ENCODE results near the gene PNLDC1. TPM values are rescaled to one million over a fixed set of nuclear protein-coding genes. Genes with fewer than 3 reads are reported as not detected.
"Not testable (repeated sequence)": the region's sequence is repeated elsewhere in the genome, so short reads cannot be mapped to it uniquely, and the experiment has no call there.

Gene PNLDC1
- total and polyA plus RNA-seq, 2 of the 4 experiments (the other 2 are of a cell fraction) = not detected

DNA sequence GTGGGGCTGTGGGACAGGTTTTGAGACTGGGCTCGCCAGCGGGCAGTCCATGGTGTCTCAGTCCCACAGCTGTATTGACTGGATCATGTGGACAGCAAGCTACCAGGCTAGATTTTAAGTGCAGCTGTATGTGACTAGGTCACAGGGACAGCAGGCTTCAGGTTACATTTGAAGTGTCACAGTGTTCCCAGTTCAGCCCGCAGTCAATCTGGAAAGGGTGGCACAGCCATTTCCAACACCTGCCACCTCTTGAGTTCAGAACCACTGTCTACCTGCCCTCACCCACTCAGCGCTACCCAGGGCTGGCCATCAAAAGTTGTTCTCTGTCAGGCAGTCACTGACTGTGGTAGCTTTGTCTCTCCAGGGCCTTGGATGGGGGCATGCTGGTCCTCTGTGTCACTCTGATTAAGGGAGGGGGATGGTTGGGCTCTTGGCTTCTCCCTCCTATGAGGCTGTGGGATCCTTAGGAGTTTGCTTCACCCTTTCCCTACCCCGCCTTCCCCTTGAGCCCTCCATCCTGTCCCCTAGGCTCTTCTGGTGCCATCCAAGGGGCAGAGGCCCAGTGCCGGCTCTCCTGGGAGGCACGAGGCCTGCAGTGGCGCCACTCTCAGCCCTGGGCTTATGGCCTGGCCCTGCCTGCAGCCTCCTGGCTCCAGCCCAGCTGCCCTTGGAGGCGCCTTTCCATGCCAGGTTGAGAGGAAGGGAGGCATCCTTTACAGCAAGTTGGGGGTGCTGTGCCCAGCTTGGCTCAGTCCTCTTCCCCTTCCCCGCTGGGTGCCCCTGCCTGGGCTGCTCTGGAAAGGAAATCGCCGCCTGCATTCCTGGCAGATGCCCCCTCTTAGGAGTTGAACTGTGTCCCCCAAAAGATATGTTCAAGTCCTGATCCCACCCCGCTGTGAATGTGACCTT, 44.9 kb downstream of the PNLDC1 start:
- Histone ChIP-seq H2AFZ (replicated peaks; ENCODE audit: low read length, poor library complexity) (no peak overlapping the region), H3K23ac (ENCODE audit: low read depth, low read length) (no peak overlapping the region), H3K27ac (ENCODE audit: insufficient read depth, low read length) (no peak overlapping the region), H3K14ac (replicated peaks; ENCODE audit: low read depth, low read length) (no peak overlapping the region), H4K91ac (ENCODE audit: insufficient read depth, low read depth, low read length) (no peak overlapping the region), H2AK5ac (ENCODE audit: low read depth, low read length) (no peak overlapping the region), H4K20me1 (ENCODE audit: insufficient read depth, low read length) (no peaks in the 10 kb centered on the region), H2AK9ac (replicated peaks; ENCODE audit: low read depth, low read length, poor library complexity) (no peak overlapping the region), H3K56ac (ENCODE audit: extremely low read depth, insufficient read depth, low read length) (no peak overlapping the region), H3K79me1 (ENCODE audit: low read depth in 1 of 2, low read length in 2 of 2) (no peaks in the 10 kb centered on the region), H3K9ac (ENCODE audit: low read depth, low read length) (no peak overlapping the region), H3K36me3 (ENCODE audit: control insufficient read depth, insufficient read depth, low read length) (no peaks in the 10 kb centered on the region), H2BK15ac (ENCODE audit: low read depth, low read length) (no peak overlapping the region), H2BK120ac (ENCODE audit: low read depth, low read length) (no peak overlapping the region), H3K27me3 (ENCODE audit: control insufficient read depth, insufficient read depth, low read length) (no peaks in the 10 kb centered on the region), H2BK5ac (ENCODE audit: low read depth, low read length, poor library complexity, severe bottlenecking) (no peak overlapping the region), H3K9me3 (ENCODE audit: control insufficient read depth, insufficient read depth, low read length) (no peaks in the 10 kb centered on the region), H3K9me1 (ENCODE audit: insufficient read depth, low read length) (no peaks in the 10 kb centered on the region), H2BK20ac (ENCODE audit: low read depth, low read length) (no peak overlapping the region), H4K8ac (ENCODE audit: low read depth in 2 of 2, low read length in 2 of 2) (no peak overlapping the region), H3K18ac (ENCODE audit: low read depth, low read length) (no peak overlapping the region), H3K4ac (ENCODE audit: low read depth, low read length) (no peak overlapping the region), H3K4me1 (ENCODE audit: control insufficient read depth, insufficient read depth, low read length) (no peaks in the 10 kb centered on the region), H4K5ac (ENCODE audit: low read depth, low read length) (no peak overlapping the region), H3K4me2 (ENCODE audit: low read depth, low read length) (no peak overlapping the region), H3K4me3 (ENCODE audit: insufficient read depth, low read depth, low read length) (no peak overlapping the region)
- no peak for TF ChIP-seq CEBPB (IDR thresholded peaks at IDR 0.05; ENCODE audit: low read depth, low read length)
- no peak for TF ChIP-seq BHLHE40 (IDR thresholded peaks at IDR 0.05; ENCODE audit: low read depth, low read length)
- TF ChIP-seq RCOR1 (IDR thresholded peaks at IDR 0.05; ENCODE audit: insufficient replicate concordance, low read length) = no peak
- TF ChIP-seq NFE2L2 (IDR thresholded peaks at IDR 0.05; ENCODE audit: low read depth, low read length) = no peak
- no peak for TF ChIP-seq MAZ (IDR thresholded peaks at IDR 0.05; ENCODE audit: borderline replicate concordance, low read depth, low read length)
- no peak for TF ChIP-seq MXI1 (IDR thresholded peaks at IDR 0.05; ENCODE audit: borderline replicate concordance, low read depth, low read length)
- TF ChIP-seq RAD21 (IDR thresholded peaks at IDR 0.05; ENCODE audit: low read length) = no peak
- in situ Hi-C loops (cut with MboI; ENCODE audit: low sequenced_read_pairs) = no loop called here
- BruUV-seq (replicated peaks) = no TSS peak
- ATAC-seq (ENCODE audit: low read depth) = no peak
- POLR2A ChIA-PET (ENCODE audit: unreplicated experiment) = interaction anchor here (0.6 kb wide), 1 partner anchor 49 kb away, joined by 10 read pairs; no protein-coding TSS in a partner anchor
- CTCF ChIA-PET = no interaction called here
- intact Hi-C loops (cut with micrococcal nuclease) = no loop called here
- no peak for DNase-seq
- dilution Hi-C loops (cut with HindIII; ENCODE audit: low sequenced_read_pairs, unreplicated experiment) = no loop called here
- 96% methylated on average over 4 of the region's 13 CpGs; no CpG with 5 or more reads in 1 of the 2 experiments for WGBS, 2 experiments (ENCODE audit: extremely low coverage in 2 of 2, insufficient read length in 1 of 2)

DNA sequence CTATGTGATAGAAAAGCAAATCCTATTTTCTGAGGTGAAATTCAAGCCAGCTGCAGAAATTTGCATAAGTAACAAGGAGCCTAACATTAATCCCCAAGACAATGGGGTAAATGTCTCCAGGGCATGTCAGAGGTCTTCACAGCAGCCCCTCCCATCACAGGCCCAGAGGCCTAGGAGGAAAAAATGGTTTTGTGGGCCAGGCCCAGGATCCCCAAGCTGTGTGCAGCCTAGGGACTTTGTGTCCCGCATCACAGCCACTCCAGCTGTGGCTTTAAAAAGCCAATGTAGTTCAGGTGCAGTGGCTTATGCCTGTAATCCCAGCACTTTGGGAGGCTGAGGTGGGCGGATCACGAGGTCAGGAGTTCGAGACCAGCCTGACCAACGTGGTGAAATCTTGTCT, 48.5 kb downstream of the PNLDC1 start:
- intact Hi-C loops (cut with micrococcal nuclease); H2AK9ac ChIP-seq (replicated peaks; ENCODE audit: low read depth, low read length, poor library complexity); H2BK20ac ChIP-seq (ENCODE audit: low read depth, low read length); DNase-seq; CTCF ChIA-PET; H3K79me1 ChIP-seq (ENCODE audit: low read depth in 1 of 2, low read length in 2 of 2); H2BK15ac ChIP-seq (ENCODE audit: low read depth, low read length); H4K8ac ChIP-seq (ENCODE audit: low read depth in 2 of 2, low read length in 2 of 2); H2AK5ac ChIP-seq (ENCODE audit: low read depth, low read length); H4K5ac ChIP-seq (ENCODE audit: low read depth, low read length); H4K20me1 ChIP-seq (ENCODE audit: insufficient read depth, low read length); H3K18ac ChIP-seq (ENCODE audit: low read depth, low read length); H3K4me3 ChIP-seq (ENCODE audit: insufficient read depth, low read depth, low read length); H3K4me2 ChIP-seq (ENCODE audit: low read depth, low read length); dilution Hi-C loops (cut with HindIII; ENCODE audit: low sequenced_read_pairs, unreplicated experiment); ATAC-seq (ENCODE audit: low read depth); H2BK5ac ChIP-seq (ENCODE audit: low read depth, low read length, poor library complexity, severe bottlenecking); H3K9me1 ChIP-seq (ENCODE audit: insufficient read depth, low read length); H4K91ac ChIP-seq (ENCODE audit: insufficient read depth, low read depth, low read length); H2BK120ac ChIP-seq (ENCODE audit: low read depth, low read length); H2AFZ ChIP-seq (replicated peaks; ENCODE audit: low read length, poor library complexity); H3K14ac ChIP-seq (replicated peaks; ENCODE audit: low read depth, low read length); H3K27ac ChIP-seq (ENCODE audit: insufficient read depth, low read length); H3K4ac ChIP-seq (ENCODE audit: low read depth, low read length); POLR2A ChIA-PET (ENCODE audit: unreplicated experiment); H3K36me3 ChIP-seq (ENCODE audit: control insufficient read depth, insufficient read depth, low read length); in situ Hi-C loops (cut with MboI; ENCODE audit: low sequenced_read_pairs); BruUV-seq (replicated peaks); H3K27me3 ChIP-seq (ENCODE audit: control insufficient read depth, insufficient read depth, low read length); H3K23ac ChIP-seq (ENCODE audit: low read depth, low read length); H3K4me1 ChIP-seq (ENCODE audit: control insufficient read depth, insufficient read depth, low read length); H3K56ac ChIP-seq (ENCODE audit: extremely low read depth, insufficient read depth, low read length); H3K9me3 ChIP-seq (ENCODE audit: control insufficient read depth, insufficient read depth, low read length); H3K9ac ChIP-seq (ENCODE audit: low read depth, low read length): not testable (repeated sequence)
- WGBS, 2 experiments (ENCODE audit: extremely low coverage in 2 of 2, insufficient read length in 1 of 2) = 83% methylated on average over 1 of the region's 5 CpGs; no CpG with 5 or more reads in 1 of the 2 experiments
